Pulmonary artery endothelial cell (primary cell): ENCODE results near the gene SPATA32. TPM values are rescaled to one million over a fixed set of nuclear protein-coding genes. Genes with fewer than 3 reads are reported as not detected.
"Not testable (repeated sequence)": the region's sequence is repeated elsewhere in the genome, so short reads cannot be mapped to it uniquely, and the experiment has no call there.

ENCODE experiments used
- DNase-seq: peaks from one replicate; pipeline ENCODE4 v3.0.0-alpha.2; 2011; ENCODE audit warnings: low read depth, low spot score
- total RNA-seq: library from RNA; depleted of rRNA; stranded (reverse); fragments of >200 nt; gene quantifications from 2 replicates; pipeline ENCODE4 v1.2.3, GENCODE V29; 2014

Gene SPATA32
- total RNA-seq, 1 donor from 2014 or later: not detected

DNA sequence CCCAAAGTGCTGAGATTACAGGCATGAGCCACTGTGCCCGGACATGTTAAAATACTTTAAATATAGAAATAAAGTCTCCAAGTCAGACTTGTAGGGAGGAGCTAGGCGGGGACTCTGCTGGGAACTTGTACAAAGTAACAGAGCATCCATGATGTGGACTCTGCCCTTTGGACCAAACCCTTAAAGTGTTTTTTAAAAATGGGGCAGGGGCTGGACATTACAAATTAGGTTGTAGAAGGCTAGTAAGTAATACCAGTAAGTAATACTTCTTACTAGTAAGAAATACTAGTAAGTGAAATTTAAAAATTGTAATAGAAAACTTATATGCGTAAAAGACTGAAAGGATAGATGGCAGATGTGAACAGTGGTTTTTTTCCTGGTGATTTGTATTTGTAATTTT is 9.7 kb upstream of the SPATA32 start:
- DNase-seq: no peak

DNA sequence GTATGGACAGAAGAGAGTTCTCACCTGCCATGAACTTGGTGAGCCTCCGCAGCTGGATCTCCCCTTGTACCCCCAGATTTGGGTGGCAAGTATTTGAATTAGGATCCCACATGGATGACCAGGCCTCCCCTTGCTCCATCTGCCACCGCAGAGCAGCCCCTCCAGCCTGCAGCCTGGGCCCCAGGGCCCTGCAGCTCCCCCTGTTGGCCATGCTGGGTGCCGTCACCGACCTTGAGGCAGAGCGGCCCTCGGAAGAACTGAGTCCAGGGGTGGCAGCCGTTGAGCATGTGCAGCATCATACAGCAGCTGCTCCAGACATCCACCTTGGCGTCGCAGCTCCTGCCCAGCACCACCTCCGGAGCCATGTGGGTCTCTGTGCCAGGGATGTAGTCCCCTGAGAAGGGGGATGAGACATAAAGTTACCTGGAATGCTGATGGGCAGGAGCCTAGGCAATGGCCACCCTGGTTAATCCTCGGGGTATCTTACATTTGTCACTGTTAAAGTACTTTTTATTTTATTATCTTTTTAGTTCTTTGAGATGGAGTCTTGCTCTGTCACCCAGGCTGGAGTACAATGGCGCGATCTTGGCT is 9.0 kb upstream of the SPATA32 start:
- DNase-seq: no peak

DNA sequence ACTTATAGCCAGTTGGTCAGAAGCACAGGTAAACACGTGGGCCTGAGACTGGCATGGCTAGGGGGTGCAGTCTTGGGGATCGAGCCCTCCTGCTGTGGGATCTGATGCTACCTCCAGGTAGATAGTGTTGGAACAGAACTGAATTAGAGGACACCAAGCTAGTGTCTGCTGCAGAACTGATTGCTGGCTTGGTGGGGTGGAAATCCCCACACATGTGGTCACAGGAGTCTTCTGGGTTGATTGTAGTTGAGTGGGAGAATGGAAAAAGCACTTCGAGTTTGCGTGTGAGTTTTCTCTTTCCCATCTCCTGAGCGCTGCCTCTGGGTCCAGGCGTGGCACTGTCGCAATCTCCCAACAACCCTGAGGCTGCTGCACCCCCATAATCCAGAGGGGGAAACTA is 8.0 kb upstream of the SPATA32 start:
- no peak for DNase-seq

DNA sequence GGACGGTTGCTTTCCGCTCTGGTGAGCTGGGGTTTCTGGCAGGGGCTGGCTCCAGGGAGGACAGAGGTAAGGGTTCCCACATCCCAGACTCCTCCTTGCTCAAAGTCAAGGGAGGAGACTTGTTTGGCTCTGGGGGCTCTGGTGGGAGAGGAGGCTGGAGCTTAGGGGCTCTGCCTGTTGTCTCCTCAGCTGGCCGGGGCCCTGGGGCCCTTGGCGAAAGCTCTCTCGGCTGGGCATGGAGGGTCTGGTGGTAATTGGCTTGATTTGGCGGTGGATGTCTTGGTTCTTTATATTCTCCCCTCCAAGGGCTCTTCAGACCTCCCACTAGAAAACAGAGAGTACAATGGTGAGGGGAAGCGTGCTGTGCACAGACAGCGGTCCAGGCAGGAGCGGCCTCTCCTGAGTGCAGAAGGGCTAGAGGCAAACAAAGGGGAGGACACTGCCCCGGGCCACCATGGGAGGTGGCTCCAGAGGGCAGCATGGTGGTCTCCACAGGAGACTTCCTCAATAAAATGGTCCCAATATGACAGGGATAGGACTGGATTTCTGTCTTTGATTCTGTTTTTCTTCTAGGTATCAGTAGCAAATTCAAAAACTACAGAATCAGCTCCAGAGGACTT is 5.7 kb upstream of the SPATA32 start:
- no peak for DNase-seq

DNA sequence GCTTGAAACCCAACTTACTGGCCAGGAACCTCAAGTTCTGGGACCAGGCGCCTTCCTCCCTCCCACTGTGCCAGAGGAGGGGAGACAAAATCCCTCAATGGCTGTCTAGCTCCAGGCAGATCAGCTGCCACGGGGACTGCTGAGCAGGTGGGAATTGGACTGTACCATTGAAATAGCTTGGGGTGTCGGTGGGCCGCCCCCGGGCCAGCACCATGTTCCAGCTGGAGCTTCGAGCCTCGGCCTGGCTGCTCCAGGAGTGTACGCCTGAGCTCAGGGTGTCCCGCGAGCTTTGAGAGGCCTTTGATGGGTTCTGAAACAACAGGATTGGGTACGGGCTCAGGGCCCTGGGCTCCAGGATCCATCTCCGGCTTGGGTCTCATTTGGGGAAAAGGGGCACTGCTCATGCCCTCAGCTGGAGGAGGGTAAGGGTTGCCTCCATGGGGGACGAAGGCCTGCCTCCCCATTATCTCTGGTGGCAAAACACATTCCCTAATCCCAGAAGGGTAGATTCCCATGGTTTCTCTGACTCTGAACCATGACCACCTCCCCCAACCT is 4.6 kb upstream of the SPATA32 start:
- no peak for DNase-seq

DNA sequence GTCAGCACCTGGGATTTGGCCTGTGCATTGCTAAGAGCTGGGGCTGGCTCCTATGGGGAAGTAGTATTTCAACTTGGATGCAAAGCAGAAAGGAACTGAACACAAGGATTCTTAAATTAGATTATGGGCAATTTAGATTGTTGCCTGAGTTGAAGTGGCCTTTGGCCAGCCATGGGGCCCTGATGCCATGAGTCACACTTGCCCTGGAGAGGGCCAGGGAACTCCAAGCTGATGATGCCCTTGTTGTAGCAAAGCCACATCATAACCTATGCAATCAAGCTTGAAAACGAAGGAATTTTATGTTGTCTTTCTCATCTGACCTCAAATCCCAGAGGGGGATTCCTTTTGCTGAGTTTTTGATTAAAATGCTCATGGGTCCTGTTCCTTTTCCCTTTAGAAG is 3.9 kb upstream of the SPATA32 start:
- no peak for DNase-seq

DNA sequence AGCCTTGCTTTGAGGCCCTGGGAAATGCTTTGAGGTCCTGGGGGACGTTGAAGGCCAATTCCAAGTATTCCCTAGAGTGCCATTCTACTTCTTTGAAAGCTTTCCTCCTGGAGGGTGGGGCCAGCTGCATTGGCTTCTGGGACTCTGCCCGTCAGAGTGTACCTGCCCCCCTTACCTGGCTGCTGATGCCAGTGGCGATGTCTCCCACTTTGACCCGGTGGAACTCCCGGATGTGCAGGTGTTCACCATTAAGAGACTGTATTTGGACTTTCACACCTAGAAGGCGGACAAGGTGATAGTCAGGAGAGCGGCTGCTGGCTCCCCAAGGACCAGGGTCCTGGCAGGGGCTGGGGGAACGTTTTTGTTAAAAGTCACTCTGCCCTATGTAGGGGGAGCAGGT is 3.1 kb upstream of the SPATA32 start:
- no peak for DNase-seq

DNA sequence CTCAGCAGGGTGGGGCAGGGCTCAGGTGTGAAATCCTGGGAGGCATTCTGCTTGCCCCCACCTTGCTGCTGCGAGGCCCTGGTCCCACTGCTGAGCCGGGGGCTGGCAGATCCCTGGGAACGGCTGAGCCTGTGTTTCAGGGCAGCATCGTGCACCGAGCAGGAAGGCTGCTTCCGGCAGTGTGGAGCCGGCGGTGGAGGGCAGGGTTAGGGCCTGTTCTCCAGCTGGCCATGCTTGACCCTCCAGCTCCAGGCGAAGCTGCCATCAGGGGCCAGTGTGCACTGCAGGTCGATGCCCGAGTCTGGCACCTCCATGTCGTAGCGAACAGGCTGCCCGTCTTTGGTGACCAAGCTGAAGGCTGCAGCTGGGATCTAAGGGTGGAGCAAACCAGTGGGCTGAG is 2.5 kb upstream of the SPATA32 start:
- DNase-seq: no peak

DNA sequence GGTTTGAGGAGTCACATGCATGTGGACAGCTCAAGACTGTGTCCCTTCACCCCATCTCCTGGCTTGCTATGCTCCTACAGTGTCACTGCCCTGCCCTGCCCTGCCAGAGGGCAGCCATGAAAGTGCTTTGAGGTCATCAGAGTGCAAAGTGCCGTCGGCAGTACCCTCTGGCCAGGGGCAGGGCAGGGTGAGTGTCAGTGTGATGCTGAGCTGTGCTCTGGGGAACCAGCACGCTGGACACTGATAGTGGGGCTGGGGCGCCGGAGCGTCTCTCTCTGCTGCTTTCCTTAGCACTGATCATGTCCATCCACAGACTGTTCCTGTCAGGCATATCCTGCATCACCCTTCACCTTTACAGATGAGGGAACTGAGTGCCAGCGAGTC is 1.6 kb upstream of the SPATA32 start:
- DNase-seq: no peak

DNA sequence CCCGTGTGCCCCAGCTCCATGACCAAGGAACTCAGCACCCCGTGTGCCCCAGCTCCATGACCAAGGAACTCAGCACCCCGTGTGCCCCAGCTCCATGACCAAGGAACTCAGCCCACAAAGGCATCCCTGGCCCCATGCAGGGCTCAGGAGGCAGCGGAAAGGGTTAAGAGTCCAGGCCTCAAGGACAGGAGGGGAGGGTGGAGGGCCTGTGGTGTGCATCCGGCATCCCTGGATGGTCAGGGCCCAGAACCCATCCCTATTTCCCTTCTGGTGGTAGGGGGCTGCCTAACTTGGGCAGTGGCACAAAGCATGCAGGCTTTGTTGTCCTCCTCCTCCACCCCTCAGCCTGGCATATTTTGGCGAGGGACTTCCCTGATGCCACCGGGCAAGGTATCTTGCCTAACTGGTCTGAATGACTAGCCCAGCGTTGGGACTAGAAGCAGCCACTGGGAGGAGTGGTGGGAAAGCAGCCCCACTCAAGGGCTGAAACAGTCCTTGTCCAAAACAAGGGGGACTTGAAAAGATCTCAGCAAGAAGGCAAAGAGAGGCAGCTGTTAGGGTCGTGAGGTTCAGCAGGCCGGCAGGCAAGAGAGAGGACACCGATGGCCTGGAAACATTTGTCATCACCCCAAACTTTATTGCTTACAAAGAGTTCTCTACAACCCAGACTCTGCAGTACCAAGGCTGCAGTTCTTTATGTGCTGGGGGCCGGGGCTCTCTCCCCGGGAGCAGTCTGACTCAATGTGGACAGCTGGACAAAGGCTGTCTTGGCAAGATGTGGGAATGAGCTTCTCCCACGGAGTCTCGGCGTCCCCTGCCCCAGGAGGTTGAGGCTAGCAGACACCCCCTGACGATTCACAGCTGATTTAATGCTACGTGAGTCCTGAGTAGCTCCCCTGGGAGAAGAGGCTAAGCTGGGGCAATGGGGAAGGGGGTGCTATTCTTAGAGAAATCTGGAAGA is 902 bp upstream of the SPATA32 start:
- no peak for DNase-seq

DNA sequence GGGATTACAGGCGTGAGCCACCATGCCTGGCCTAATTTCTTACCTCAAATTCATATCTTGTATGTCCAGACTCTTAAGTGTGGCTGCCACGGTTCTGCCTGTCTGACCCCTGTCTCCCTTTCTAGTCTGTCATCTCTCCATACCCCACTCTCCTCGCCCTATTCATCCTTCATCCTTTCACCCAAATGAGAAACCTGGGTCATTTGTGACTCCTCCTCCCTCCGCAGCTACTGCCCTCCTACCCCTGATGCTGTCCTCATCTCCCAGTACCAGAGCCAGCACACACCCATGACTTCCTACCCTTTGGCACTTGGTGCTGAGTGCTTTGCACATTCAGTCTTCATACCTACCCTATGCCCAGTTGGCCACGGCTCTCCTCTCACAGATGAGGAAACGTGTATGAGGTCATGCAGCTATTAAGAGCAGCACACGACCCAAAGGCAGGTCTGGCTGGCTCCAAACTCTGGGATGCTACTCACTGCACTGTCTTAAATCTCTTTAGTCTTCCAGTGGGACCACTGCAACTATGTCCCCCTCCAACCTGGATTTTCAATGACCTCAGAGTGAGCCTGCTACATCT is 1.6 kb downstream of the SPATA32 start:
- no peak for DNase-seq

DNA sequence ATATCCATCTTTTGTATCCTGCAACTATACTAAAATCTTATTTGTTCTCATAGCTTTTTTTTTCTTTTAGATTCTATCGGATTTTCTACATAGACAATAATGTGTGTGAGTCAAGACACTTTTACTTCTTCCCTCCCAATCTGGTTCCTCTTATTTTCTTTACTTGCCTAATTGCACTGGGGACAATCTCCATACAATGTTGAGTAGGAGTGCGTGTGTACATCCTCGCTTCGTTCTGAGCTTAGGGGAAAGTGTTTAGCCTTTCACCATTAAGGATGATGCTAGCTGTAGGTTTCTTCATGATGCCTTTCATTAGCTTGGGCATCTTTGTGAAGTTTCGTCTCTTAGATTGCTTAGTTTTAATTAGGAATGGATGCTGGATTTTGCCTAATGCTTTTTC is 2.9 kb downstream of the SPATA32 start:
- no peak for DNase-seq

DNA sequence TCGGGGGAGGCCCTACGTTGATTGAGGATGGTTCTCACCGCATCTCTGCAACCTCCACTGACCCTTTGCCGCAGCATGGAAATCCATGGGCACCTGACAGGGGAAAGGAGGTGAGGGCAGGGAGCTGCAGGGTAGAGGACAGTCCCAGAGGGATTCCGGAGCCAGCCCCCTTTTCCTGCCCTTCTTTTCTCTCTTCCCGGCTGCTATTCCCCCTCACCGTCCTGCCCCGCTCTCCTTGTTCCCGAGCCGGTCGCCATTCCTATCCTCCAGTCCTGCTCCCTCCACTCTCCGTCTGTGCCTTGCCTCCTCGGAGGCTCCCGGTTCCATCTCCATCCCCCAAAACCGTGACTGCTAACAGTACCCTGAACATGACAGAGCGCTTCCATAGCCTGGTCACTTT is 4.8 kb downstream of the SPATA32 start:
- DNase-seq: no peak

DNA sequence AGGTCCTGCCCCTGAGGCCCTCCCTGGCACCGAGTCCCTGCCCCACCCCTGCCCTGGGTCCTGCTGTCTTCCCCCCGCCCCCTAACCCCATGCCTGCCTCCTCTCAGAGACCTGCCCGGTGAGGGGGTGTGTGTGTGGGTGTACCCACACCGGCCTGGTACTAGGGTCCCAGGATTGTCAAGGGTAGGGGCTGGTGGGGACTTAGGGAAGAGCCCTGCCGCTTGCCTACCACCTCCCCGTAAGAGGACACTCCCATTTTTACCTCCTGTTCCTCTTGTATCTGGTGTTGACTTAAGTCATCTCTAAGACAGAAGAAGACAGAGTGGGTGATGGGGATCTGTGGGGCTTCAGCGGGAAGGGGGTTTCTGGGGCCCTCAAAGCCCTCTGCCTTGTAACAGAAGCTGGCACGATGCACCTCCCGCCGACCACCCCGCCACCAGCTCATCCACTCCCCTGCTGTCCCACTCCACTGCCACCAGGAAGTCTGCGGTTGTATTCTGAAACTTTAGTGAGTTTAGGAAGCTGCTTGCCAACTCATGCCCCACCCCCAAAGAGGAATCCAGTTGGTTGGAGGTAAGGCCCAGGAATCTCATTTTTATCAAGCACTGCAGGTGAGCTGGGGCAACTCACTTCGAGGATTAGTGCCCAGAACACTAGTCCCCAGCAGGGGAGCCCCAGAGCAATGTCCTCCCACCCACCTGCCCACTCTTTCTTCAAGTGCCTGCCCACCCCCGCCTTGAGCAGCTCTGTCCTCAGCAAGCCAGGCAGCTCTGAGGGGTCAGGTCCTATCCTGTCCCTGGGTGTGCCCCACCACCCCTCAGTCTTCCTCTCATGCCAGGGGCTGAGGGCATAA is 5.6 kb downstream of the SPATA32 start:
- no peak for DNase-seq

DNA sequence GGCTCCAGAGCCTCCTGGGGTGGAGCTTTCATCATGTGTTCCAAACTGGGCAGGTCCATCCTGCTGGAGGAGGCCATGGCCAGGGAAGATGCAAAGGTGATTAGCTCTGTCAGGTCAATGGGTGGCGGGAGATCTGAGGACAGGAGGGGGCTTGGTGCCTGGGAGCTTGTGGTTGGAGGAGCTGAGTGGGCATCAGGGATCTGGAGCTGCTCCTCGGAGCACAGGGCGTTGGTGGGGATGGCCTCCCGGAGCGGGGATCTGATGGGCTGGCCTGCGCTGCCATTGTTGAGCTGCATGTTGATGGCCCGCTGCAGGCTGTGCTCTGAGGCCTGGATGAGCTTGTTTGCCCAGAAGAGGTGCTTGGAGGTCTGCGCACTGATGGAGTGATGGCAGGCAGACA is 6.5 kb downstream of the SPATA32 start:
- DNase-seq: no peak

DNA sequence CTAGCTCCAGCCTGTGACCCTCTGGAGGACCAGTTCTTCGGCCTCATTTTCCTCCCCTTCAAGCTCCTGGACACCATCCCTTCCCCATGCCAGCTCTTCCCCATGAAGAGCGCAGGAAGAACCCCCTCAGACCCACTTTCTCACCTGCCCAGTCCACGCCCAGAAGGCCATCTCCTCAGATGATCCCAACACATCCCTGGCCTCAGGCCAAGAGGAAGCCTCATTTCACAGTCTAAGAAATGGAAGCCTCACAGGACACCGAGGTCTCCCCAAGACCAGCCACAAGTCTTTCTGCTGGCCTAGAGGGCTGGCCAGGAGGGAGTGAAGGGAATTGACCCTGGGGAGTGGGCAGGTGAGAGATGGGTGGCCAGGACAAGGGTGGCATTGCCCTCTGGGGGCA is 8.0 kb downstream of the SPATA32 start:
- DNase-seq: no peak

DNA sequence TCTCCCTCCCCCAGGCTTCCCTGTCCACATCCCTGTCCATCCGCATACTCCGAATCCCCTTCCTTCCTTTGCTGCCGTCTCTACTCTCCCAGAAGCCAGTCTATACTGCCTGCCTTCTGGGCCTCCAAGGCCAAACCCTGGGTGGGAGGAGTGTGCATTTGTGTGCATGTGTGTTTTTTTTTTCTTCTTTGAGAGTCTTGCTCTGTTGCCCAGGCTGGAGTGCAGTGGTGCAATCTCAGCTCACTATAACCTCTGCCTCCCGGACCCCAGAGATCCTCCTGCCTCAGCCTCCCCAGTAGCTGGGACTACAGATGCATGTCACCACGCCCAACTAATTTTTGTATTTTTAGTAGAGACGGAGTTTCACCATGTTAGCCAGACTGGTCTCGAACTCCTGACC is 8.7 kb downstream of the SPATA32 start:
- not testable (repeated sequence) for DNase-seq

DNA sequence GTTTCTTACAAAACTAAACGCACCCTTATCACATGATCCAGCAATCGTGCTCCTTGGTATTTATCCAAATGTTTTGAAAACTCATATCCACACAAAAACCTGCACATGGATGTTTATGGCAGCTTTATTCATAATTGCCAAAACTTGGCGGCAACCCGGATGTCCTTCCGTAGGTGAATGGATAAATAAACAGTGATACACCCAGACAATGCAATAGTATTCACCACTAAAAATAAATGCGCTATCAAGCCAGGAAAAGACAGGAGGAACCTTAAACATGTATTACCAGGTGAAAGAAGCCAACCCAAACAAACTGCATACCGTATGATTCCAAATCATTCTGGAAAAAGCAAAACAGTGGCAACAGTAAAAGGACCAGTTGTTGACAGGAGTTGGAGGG is 10.0 kb downstream of the SPATA32 start:
- no peak for DNase-seq

DNA sequence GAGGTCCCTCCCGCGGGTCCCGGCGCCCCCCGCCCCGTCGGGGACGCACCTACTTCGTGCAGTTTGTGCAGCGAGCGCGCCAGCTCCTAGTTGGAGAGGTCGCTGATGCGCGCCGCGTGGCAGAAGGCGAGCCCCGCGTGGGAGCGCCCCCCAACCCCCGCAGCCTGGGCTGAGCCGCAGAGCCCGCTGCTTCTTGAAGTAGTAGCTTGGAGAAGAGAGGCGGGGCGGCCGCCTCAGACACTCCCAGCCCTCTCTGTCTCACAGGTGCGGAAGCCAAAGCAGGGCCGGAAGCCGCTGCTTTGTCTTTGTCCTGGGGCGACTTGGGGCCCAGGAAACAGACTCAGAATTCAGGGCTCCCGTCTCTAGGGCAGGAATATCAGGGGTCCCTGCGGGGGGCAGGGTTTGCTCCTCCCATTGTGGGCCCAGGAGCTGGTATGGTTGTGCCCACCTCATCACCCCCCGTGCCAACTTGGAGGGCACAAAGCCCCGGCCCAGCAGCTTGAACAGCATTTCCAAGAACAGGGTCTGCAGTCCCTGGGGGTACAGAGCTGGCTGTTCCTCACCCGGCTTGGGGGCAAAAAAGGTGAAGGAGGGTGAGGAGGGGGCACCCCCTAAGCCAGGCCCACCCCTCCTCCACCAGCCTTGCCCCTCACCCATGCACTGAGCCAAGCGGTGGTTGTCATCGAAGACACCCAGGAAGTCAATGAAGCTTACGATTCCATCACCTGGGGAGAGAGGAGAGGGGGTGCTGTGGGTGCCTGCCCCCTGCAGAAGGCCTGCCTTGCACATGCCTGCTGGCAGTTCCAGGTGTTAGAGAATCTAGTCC is 13.5 kb downstream of the SPATA32 start:
- DNase-seq: no peak
